Endothelial cell of umbilical vein (primary cell): ENCODE measurements around the gene LIN54. TPM values are rescaled to one million over a fixed set of nuclear protein-coding genes. Genes with fewer than 3 reads are reported as not detected.

ENCODE experiments used
- BruUV-seq: library from RNA; stranded (reverse); fragments of 400-500 nt; replicated peaks from 2 replicates; lab custom pipeline; 2021; lab: Mats Ljungman, UMichigan
- CTCF ChIA-PET: fragments of 300-600, 350-600 bp; sonication (Branson Sonifier 250); formaldehyde crosslinking; loops from one replicate; lab custom pipeline; 2021; ENCODE audit warnings: antibody characterized with exemption, inconsistent platforms; lab: Charles Lee
- POLR2A ChIA-PET: fragments of 300-600, 350-600 bp; sonication (Branson Sonifier 250); formaldehyde crosslinking; loops from one replicate; lab custom pipeline; 2021; ENCODE audit warnings: antibody characterized with exemption, inconsistent platforms; lab: Charles Lee
- DNase-seq: peaks from one replicate; pipeline ENCODE4 v3.0.0-alpha.2; 2011; ENCODE audit warnings: low read depth, low spot score
- FAIRE-seq: peaks from 2 replicates; lab custom pipeline; 2011; peaks lifted over from hg19 to GRCh38; lab: Jason Lieb, UNC
- H2AFZ ChIP-seq: 2 replicates; pipeline ENCODE4 v1.6.0; 2012; ENCODE audit warnings: low read depth, low read length, control low read depth, inconsistent platforms
- H3K27ac ChIP-seq: 2 replicates; pipeline ENCODE4 v1.5.1; 2011; ENCODE audit warnings: low read depth, mild to moderate bottlenecking, control low read depth, low read length, moderate library complexity; ENCODE audit not compliant: insufficient read depth
- H3K27me3 ChIP-seq, 2 experiments: 2 replicates each; pipeline versions ENCODE4 v1.6.0 to v1.6.1; 2011; ENCODE audit warnings: low read length in 2 of 2, mixed read lengths in 1 of 2; ENCODE audit not compliant: control insufficient read depth in 2 of 2, insufficient read depth in 2 of 2
- H3K36me3 ChIP-seq, 2 experiments: 2 replicates in 1 of 2; 3 replicates in 1 of 2; pipeline ENCODE4 v1.5.1; 2011; ENCODE audit warnings: low read length in 2 of 2, mild to moderate bottlenecking in 1 of 2, moderate library complexity in 1 of 2; ENCODE audit not compliant: control insufficient read depth in 2 of 2, insufficient read depth in 2 of 2; ENCODE audit errors: extremely low read depth in 1 of 2
- H3K4me1 ChIP-seq: 3 replicates; pipeline ENCODE4 v1.5.1; 2011; ENCODE audit warnings: mild to moderate bottlenecking, low read length; ENCODE audit not compliant: control insufficient read depth, insufficient read depth; ENCODE audit errors: extremely low read depth
- H3K4me2 ChIP-seq: 2 replicates; pipeline ENCODE4 v1.6.1; 2011; ENCODE audit warnings: low read length, control low read depth, mixed read lengths; ENCODE audit not compliant: insufficient read depth
- H3K4me3 ChIP-seq, 3 experiments: fragments of 200-600 bp in 1 of 3; sonication (generic), shearing (Covaris generic) in 1 of 3; replicated peaks in 1 of 3; 2 replicates each; pipeline ENCODE4 v1.5.1; 2011 to 2016; ENCODE audit warnings: control low read depth in 3 of 3, low read length in 3 of 3, mild to moderate bottlenecking in 2 of 3, inconsistent platforms in 1 of 3, low read depth in 1 of 3, moderate library complexity in 1 of 3; ENCODE audit not compliant: insufficient read depth in 1 of 3
- H3K79me2 ChIP-seq: 2 replicates; pipeline ENCODE4 v1.6.0; 2012; ENCODE audit warnings: low read length, inconsistent platforms; ENCODE audit not compliant: control insufficient read depth, insufficient read depth
- H3K9ac ChIP-seq: replicated peaks from 2 replicates; pipeline ENCODE3; 2011; ENCODE audit warnings: low read length, control low read depth; ENCODE audit not compliant: insufficient read depth; ENCODE audit errors: extremely low read depth
- H3K9me1 ChIP-seq: replicated peaks from 3 replicates; pipeline ENCODE4 v1.6.0; 2011; ENCODE audit warnings: mild to moderate bottlenecking, low read length; ENCODE audit not compliant: control insufficient read depth, insufficient read depth; ENCODE audit errors: extremely low read depth
- H3K9me3 ChIP-seq: replicated peaks from 2 replicates; pipeline ENCODE4 v1.5.1; 2012; ENCODE audit warnings: low read length, inconsistent platforms; ENCODE audit not compliant: control insufficient read depth, insufficient read depth
- H4K20me1 ChIP-seq: replicated peaks from 2 replicates; pipeline ENCODE3; 2011; ENCODE audit warnings: mild to moderate bottlenecking, low read length; ENCODE audit not compliant: control insufficient read depth, insufficient read depth; ENCODE audit errors: extremely low read depth
- MYC ChIP-seq: IDR thresholded peaks from one replicate; pipeline ENCODE4 v1.6.1; 2011; ENCODE audit warnings: mild to moderate bottlenecking, low read depth, low read length
- POLR2A ChIP-seq: IDR thresholded peaks from 2 replicates; pipeline ENCODE4 v1.6.1; 2012; ENCODE audit warnings: low read depth, mild to moderate bottlenecking, control low read depth, low read length
- POLR2AphosphoS5 ChIP-seq: IDR thresholded peaks from 2 replicates; pipeline ENCODE4 v1.6.1; 2012; ENCODE audit warnings: low read depth, mild to moderate bottlenecking, control low read depth, low read length, moderate library complexity; ENCODE audit not compliant: insufficient read depth
- dilution Hi-C: fragments of 300-500 bp; cut with MboI; formaldehyde crosslinking; loops from one replicate; pipeline ENCODE4 v1.15.0; 2019; ENCODE audit warnings: low sequenced_read_pairs; ENCODE audit not compliant: extremely low pct_ligation_motif_present
- intact Hi-C: fragments of 100-400 bp; cut with micrococcal nuclease; formaldehyde crosslinking; loops from one replicate; pipeline ENCODE4 v1.10.0; 2022
- polyA plus RNA-seq, 4 experiments: library from polyadenylated mRNA; depleted of rRNA in 3 of 4; stranded (reverse) in 3 of 4; unstranded in 1 of 4; fragments of >200 nt; gene quantifications; 2 replicates each; pipeline versions ENCODE4 v1.2.1 to v1.2.3, GENCODE V29; 2011 to 2012; ENCODE audit warnings: missing spikeins in 1 of 4
- total RNA-seq: library from RNA; stranded (reverse); gene quantifications from 2 replicates; pipeline ENCODE4 v1.2.3, GENCODE V29; 2021
- TF ChIP-seq, protein P1 (sequence below): IDR thresholded peaks from 2 replicates; pipeline ENCODE4 v1.6.1; 2011; ENCODE audit not compliant: insufficient read depth, insufficient read length
- TF ChIP-seq, protein P2 (sequence below), 2 donors: IDR thresholded peaks; 1 replicate in 1 of 2; 2 replicates in 1 of 2; pipeline ENCODE4 v1.5.1; 2011; ENCODE audit warnings: low read length in 2 of 2, mild to moderate bottlenecking in 2 of 2, moderate library complexity in 2 of 2, control low read depth in 1 of 2, inconsistent platforms in 1 of 2, low read depth in 1 of 2; ENCODE audit not compliant: insufficient read depth in 1 of 2; ENCODE audit errors: extremely low read depth in 1 of 2

LIN54 gene
- total and polyA plus RNA-seq, 2 donors (not counting 3 experiments of a cell fraction or from before 2014, with no cell fraction given), result 6.2 to 15.7 TPM

DNA sequence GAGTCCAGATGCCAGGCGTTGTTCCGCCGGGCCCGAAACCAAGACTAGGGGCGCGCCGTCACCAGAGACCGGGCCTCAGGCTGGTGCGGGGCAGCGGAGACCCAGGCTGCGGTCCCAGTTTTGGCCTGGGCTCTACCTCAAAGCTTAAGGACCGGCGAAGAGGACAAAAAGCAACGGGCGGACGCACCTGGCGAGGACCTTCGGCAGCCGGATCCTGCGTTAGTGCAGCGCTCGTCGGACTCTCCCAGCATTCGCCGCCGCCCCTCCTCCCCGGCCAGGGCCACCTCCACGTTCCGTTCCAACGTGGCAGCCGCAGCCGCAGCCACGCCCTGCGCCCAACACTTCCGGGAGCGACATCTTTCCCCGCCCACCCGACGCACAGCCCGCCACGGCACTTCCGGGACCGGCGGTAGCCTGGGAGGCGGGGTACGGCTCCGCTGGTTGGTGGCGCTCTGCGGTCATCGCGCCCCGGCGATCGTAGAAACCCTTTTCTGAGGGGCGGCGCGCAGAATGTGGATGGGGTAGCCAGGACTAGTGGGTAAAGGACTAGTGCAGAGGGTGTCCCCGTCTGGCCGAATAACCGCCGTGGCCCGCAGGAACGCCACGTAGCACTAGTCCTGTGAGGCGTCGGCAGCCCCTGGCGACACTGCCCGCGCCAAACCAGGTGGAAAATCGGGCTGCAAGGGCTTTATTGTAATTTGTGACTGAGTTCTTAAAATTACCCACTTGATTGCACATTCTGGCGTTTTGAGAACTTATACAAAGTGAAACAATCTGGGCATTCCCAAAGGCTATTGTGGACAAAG is 119.5 kb downstream of the LIN54 start, which contains the start of gene SEC31A:
Gene SEC31A (minus strand): TSS at position 253 of the 806 bp plus-strand sequence. CDS start 9,217 bp downstream, outside the sequence.
- peaks cover 7 to 11% of the 10 kb centered on the region in 2 experiments for H3K36me3 ChIP-seq
- peaks cover 23% of the 10 kb centered on the region for H3K4me1 ChIP-seq
- H3K27ac ChIP-seq, result peak within 1 kb of the TSS; percentile 89
- H3K27me3 ChIP-seq, result no peaks in the 10 kb centered on the region
- no peaks in the 10 kb centered on the region for H3K9me1 ChIP-seq
- peak within 1 kb of the TSS; percentile 93 for H3K9ac ChIP-seq
- TSS peak; percentile 90 for BruUV-seq
- no peaks in the 10 kb centered on the region for H3K9me3 ChIP-seq
- FAIRE-seq, result peak; percentile 86
- intact Hi-C loops, result loop anchor here (1.0 to 2.0 kb wide), 3 partner anchors 9 to 516 kb away; partner anchors contain the start of gene THAP9
- H2AFZ ChIP-seq, result peak within 1 kb of the TSS; percentile 61
- dilution Hi-C loops, result no loop called here
- CTCF ChIA-PET, result interaction anchor here (0.7 to 2.4 kb wide), 2 partner anchors 9 to 146 kb away, joined by 3 to 10 read pairs; partner anchors contain the start of gene THAP9
- peak within 1 kb of the TSS; percentile 96 for H3K4me2 ChIP-seq
- H3K4me3 ChIP-seq, result peak within 1 kb of the TSS; percentile 68 to 99 (median 68)
- H3K79me2 ChIP-seq, result peaks cover 57% of the 10 kb centered on the region
- POLR2A ChIA-PET, result no interaction called here
- peak; percentile 98 for DNase-seq
- peaks cover 6% of the 10 kb centered on the region for H4K20me1 ChIP-seq
- TF ChIP-seq MYC, result peak; percentile 95
- peak; percentile 94 for TF ChIP-seq POLR2A
- TF ChIP-seq, protein P1, sequence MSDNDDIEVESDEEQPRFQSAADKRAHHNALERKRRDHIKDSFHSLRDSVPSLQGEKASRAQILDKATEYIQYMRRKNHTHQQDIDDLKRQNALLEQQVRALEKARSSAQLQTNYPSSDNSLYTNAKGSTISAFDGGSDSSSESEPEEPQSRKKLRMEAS, result peak; percentile 66
- TF ChIP-seq, protein P2, sequence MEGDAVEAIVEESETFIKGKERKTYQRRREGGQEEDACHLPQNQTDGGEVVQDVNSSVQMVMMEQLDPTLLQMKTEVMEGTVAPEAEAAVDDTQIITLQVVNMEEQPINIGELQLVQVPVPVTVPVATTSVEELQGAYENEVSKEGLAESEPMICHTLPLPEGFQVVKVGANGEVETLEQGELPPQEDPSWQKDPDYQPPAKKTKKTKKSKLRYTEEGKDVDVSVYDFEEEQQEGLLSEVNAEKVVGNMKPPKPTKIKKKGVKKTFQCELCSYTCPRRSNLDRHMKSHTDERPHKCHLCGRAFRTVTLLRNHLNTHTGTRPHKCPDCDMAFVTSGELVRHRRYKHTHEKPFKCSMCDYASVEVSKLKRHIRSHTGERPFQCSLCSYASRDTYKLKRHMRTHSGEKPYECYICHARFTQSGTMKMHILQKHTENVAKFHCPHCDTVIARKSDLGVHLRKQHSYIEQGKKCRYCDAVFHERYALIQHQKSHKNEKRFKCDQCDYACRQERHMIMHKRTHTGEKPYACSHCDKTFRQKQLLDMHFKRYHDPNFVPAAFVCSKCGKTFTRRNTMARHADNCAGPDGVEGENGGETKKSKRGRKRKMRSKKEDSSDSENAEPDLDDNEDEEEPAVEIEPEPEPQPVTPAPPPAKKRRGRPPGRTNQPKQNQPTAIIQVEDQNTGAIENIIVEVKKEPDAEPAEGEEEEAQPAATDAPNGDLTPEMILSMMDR (IDR thresholded peaks at IDR 0.05; ENCODE audit: extremely low read depth in 1 of 2, insufficient read depth in 1 of 2, low read depth in 1 of 2, low read length in 2 of 2), result no peak
- TF ChIP-seq POLR2AphosphoS5, result peak; percentile 97
